ENCODE data around the gene OR2H2.

Gene OR2H2

GRCh38 chr6:29584821-29585220 is at the start of gene OR2H2:
OR2H2 (plus strand) TSS chr6:29585121; CDS start chr6:29587945, 2,824 bp downstream.
- H3K4me3 ChIP-seq (ENCODE audit: low read depth, low read length), result no peak within 1 kb of the TSS
- no peak for DNase-seq (ENCODE audit: low read depth)
- TF ChIP-seq CTCF (IDR thresholded peaks at IDR 0.05; ENCODE audit: low read depth, low read length, missing control alignments), result no peak
- in situ Hi-C loops (cut with HindIII; ENCODE audit: low sequenced_read_pairs), result no loop called here

- in situ Hi-C loops (cut with HindIII; ENCODE audit: low sequenced_read_pairs), result no loop called here
- no peak for DNase-seq (ENCODE audit: low read depth)
- H3K4me3 ChIP-seq (ENCODE audit: low read depth, low read length), result no peak overlapping the region
- TF ChIP-seq CTCF (IDR thresholded peaks at IDR 0.05; ENCODE audit: low read depth, low read length, missing control alignments), result no peak
Observed at GRCh38 chr6:29537714-29538403, 47.1 kb upstream of the OR2H2 start.

- in situ Hi-C loops (cut with HindIII; ENCODE audit: low sequenced_read_pairs), result no loop called here
- no peak for TF ChIP-seq CTCF (IDR thresholded peaks at IDR 0.05; ENCODE audit: low read depth, low read length, missing control alignments)
- H3K4me3 ChIP-seq (ENCODE audit: low read depth, low read length), result no peak overlapping the region
- DNase-seq (ENCODE audit: low read depth), result no peak
Observed at GRCh38 chr6:29547573-29547972, 37.3 kb upstream of the OR2H2 start.

- in situ Hi-C loops (cut with HindIII; ENCODE audit: low sequenced_read_pairs), result no loop called here
- no peak overlapping the region for H3K4me3 ChIP-seq (ENCODE audit: low read depth, low read length)
- DNase-seq (ENCODE audit: low read depth), result peak; percentile 36
- no peak for TF ChIP-seq CTCF (IDR thresholded peaks at IDR 0.05; ENCODE audit: low read depth, low read length, missing control alignments)
Observed at GRCh38 chr6:29552512-29553051, 32.3 kb upstream of the OR2H2 start.

- no peak for TF ChIP-seq CTCF (IDR thresholded peaks at IDR 0.05; ENCODE audit: low read depth, low read length, missing control alignments)
- DNase-seq (ENCODE audit: low read depth), result no peak
- in situ Hi-C loops (cut with HindIII; ENCODE audit: low sequenced_read_pairs), result no loop called here
- H3K4me3 ChIP-seq (ENCODE audit: low read depth, low read length), result no peak overlapping the region
Observed at GRCh38 chr6:29553268-29554057, 31.5 kb upstream of the OR2H2 start.

- no peak for DNase-seq (ENCODE audit: low read depth)
- in situ Hi-C loops (cut with HindIII; ENCODE audit: low sequenced_read_pairs), result no loop called here
- H3K4me3 ChIP-seq (ENCODE audit: low read depth, low read length), result no peak overlapping the region
- TF ChIP-seq CTCF (IDR thresholded peaks at IDR 0.05; ENCODE audit: low read depth, low read length, missing control alignments), result no peak
Observed at GRCh38 chr6:29554764-29555163, 30.2 kb upstream of the OR2H2 start.
